Upper lobe of right lung (tissue), 1 donor: ENCODE measurements around the gene GSDME. TPM values are rescaled to one million over a fixed set of nuclear protein-coding genes. Genes with fewer than 3 reads are reported as not detected.

Source experiments
- ATAC-seq: fragments of 200-7000 bp; cut with Tn5 transposase; one replicate; pipeline ENCODE4 v1.9.1; 2020; ENCODE audit warnings: mild to moderate bottlenecking, moderate library complexity
- DNase-seq: peaks from one replicate; pipeline ENCODE4 v3.0.0-alpha.2; 2020
- H3K27ac ChIP-seq: fragments of 200-600 bp; one replicate; pipeline ENCODE4 v1.8.0; 2022
- H3K27me3 ChIP-seq: fragments of 200-600 bp; one replicate; pipeline ENCODE4 v1.8.0; 2022; ENCODE audit warnings: mild to moderate bottlenecking
- H3K36me3 ChIP-seq: fragments of 200-600 bp; one replicate; pipeline ENCODE4 v1.8.0; 2022
- H3K4me1 ChIP-seq: fragments of 200-600 bp; one replicate; pipeline ENCODE4 v1.8.0; 2022
- H3K4me3 ChIP-seq: fragments of 200-600 bp; one replicate; pipeline ENCODE4 v1.8.0; 2022; ENCODE audit warnings: mild to moderate bottlenecking
- H3K9me3 ChIP-seq: fragments of 200-600 bp; one replicate; pipeline ENCODE4 v1.8.0; 2022
- intact Hi-C: fragments of 100-400 bp; cut with DNase I; formaldehyde crosslinking; loops from one replicate; pipeline ENCODE4 v1.11.0; 2022
- total RNA-seq: library from RNA; stranded (reverse); fragmentation: NEBNext Ultra II Directional; extraction: Animal tissue kit (Norgen Biotek cat#: 25700); gene quantifications from one replicate; pipeline ENCODE4 v1.2.1, GENCODE V29; 2021
- TF ChIP-seq, protein P1 (sequence below): fragments of 200-600 bp; IDR thresholded peaks from one replicate; pipeline ENCODE4 v1.8.0; 2022; ENCODE audit warnings: antibody characterized with exemption
- donor health status: DM: no; HTN: yes; CAD: no; lungs with severe emphysema.

Gene GSDME
- total RNA-seq, 1 donor from 2014 or later: 13.4 TPM

DNA sequence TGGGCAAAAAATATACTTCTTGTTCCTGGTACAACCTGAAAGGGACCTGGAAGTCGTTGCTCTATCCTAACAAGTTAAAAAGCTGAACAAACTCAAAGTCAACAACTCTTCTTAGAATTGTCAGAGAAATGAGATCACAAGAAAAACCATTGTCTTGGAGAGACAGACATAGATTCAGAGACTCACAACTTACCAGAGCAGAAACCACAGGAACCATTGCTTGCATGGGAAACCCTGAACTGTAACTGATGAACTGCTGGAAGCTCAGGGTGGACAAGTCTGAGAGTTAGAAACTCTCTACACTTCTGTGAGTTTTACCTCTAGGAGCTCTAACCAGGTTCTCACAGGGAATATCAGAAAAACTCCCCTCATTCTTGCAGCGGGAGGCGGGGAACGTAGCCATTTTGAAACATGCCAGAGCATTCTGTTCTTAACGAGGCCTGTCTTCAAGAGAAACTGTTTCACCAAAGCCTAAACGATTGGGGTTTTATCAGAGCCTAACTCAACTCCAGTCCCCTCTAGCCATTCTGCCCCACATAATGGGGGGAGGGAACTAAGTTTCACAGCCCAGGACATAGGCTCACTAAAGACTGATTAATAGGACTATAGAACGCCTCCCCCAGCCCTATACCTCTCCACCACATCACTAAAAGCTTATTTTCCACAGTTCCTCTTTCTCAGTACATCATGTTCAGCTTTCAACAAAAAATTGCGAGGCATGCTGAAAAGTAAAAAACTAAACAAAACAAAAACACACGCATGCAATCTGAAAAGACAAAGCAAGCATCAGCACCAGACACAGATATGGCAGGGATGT lies 12.0 kb upstream of the GSDME start:
- H3K27ac ChIP-seq: no peak overlapping the region
- H3K36me3 ChIP-seq: no peaks in the 10 kb centered on the region
- intact Hi-C loops: no loop called here
- no peaks in the 10 kb centered on the region for H3K27me3 ChIP-seq
- H3K9me3 ChIP-seq: no peaks in the 10 kb centered on the region
- H3K4me1 ChIP-seq: no peaks in the 10 kb centered on the region
- TF ChIP-seq, protein P1, sequence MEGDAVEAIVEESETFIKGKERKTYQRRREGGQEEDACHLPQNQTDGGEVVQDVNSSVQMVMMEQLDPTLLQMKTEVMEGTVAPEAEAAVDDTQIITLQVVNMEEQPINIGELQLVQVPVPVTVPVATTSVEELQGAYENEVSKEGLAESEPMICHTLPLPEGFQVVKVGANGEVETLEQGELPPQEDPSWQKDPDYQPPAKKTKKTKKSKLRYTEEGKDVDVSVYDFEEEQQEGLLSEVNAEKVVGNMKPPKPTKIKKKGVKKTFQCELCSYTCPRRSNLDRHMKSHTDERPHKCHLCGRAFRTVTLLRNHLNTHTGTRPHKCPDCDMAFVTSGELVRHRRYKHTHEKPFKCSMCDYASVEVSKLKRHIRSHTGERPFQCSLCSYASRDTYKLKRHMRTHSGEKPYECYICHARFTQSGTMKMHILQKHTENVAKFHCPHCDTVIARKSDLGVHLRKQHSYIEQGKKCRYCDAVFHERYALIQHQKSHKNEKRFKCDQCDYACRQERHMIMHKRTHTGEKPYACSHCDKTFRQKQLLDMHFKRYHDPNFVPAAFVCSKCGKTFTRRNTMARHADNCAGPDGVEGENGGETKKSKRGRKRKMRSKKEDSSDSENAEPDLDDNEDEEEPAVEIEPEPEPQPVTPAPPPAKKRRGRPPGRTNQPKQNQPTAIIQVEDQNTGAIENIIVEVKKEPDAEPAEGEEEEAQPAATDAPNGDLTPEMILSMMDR: no peak
- DNase-seq (no peak), ATAC-seq (no peak)
- no peak overlapping the region for H3K4me3 ChIP-seq

DNA sequence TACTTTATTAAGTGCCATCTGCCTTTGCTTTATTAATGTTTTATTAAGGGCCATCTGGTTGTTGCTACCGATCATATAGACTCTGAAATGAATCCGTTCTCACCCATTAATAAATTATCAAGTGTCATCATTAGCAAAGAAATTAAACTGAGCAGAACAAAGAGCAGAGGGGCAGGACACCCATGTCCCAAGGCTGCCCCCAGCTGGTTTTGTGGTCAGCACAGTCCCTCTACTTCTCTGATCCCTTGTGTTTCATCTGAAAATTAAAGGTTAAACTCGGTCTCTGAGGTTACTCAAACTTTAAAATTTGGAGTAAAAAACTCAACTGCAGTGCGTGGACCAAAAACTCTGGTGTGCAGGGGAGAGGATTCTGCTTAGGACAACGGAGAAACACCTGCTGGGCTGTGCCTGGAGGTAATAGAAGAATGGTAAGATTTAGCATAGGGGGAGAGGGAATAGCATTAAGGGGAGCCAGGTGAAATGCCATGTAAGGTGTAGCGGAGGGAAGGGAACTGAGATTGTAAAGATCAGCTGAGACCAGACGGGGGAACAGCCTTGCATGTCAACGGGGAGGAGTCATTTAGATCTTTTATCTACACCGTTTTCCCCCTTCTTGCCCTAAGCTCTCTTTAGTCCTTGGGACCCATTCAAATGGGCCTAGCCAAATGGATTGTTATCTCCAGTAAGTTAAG lies 10.8 kb upstream of the GSDME start:
- DNase-seq: no peak
- Histone ChIP-seq H3K9me3 (no peaks in the 10 kb centered on the region), H3K4me1 (no peaks in the 10 kb centered on the region), H3K27me3 (no peaks in the 10 kb centered on the region), H3K36me3 (no peaks in the 10 kb centered on the region), H3K27ac (no peak overlapping the region), H3K4me3 (no peak overlapping the region)
- TF ChIP-seq, protein P1: no peak
- intact Hi-C loops: no loop called here
- ATAC-seq: no peak

DNA sequence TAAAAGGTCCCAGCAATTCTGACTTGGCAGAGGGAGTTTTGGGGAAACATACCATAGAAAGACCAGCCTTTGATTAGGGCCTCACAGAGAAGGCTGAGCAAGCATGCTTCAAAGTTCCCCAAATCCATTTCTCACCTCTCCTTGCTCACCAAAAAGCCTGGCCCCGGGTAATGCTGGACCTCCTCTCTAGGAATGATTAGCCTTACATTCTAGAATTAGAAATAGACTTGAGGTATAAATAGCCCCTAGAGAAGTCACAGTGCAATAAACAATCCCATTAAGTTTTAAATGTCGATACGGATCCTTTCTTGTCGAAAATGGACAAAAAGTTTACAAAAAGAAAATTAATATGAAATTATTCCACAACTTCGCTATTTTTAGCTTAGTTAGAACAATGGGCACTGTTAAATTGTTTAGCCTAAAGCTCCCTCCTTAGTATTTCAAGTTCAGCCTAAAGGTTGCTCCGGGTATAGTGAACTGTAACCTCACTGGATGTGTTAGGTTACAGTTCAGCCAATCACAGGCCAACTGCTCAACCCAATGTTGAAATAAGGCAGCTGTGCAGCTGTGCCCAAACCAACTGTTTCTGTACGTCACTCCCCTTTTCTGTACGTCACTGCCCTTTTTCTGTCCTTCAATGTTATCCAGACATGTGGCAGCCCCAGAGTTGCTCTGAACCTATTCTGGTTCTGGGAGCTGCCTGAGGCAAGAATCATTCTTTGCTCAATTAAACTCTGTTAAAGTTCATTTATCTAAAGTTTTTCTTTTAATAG lies 7.9 kb upstream of the GSDME start:
- Histone ChIP-seq H3K9me3 (no peaks in the 10 kb centered on the region), H3K4me1 (no peaks in the 10 kb centered on the region), H3K27ac (no peak overlapping the region), H3K36me3 (no peaks in the 10 kb centered on the region), H3K4me3 (no peak overlapping the region), H3K27me3 (peaks cover 2% of the 10 kb centered on the region)
- ATAC-seq (no peak), DNase-seq (no peak)
- intact Hi-C loops: no loop called here
- TF ChIP-seq, protein P1: no peak

DNA sequence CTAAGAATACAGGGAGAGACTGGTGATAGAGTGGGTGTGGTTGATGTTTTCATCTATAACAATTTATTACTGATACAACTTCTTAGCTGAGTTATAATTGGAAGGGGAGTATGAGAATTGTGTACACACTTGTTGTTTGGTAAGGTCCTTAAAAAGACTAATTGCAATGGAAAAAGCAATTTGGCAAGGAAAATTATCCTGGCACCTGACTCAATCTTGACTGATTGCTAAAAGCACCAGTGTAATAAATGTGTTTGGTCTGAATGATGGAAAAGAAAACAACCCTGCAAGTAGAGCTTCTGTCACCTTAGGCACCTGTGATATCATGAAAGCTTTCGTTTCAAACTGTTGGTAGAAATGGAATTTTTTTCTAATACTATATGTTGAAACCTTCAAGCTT lies 6.7 kb upstream of the GSDME start:
- no peaks in the 10 kb centered on the region for H3K36me3 ChIP-seq
- peaks cover 6% of the 10 kb centered on the region for H3K27me3 ChIP-seq
- H3K4me1 ChIP-seq: no peaks in the 10 kb centered on the region
- DNase-seq (no peak), ATAC-seq (no peak)
- intact Hi-C loops: no loop called here
- H3K4me3 ChIP-seq: no peak overlapping the region
- TF ChIP-seq, protein P1: no peak
- no peak overlapping the region for H3K27ac ChIP-seq
- no peaks in the 10 kb centered on the region for H3K9me3 ChIP-seq

DNA sequence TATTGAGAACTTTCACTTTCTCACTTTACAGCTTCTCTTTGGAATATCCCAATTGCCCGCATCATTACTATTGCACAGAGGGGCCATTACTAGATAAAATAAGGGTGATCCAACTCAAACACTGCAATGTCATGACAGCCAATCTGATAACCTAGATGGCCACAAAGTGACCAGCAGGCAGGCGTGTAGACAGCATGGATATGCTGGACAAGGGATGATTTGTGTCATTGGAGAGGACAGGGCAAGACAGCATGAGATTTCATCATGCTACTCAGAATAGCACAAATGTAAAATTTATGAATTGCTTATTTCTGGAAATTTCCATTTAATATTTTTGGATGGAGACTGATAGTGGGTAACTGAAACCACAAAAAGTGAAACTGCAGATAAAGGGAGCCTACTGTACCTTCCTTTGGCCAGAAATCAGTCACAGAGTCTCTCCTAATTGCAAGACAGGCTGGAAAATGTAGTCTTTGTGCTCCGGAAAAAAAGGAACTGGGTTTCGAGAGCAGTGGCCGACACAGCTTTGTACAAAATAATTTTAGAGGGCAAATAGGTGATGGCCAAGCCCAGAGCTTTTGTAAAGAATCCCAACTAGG lies 6.1 kb upstream of the GSDME start:
- no peak overlapping the region for H3K4me3 ChIP-seq
- intact Hi-C loops: no loop called here
- no peaks in the 10 kb centered on the region for H3K36me3 ChIP-seq
- TF ChIP-seq, protein P1: no peak
- H3K4me1 ChIP-seq: no peaks in the 10 kb centered on the region
- H3K9me3 ChIP-seq: no peaks in the 10 kb centered on the region
- ATAC-seq (no peak), DNase-seq (no peak)
- no peak overlapping the region for H3K27ac ChIP-seq
- peaks cover 6% of the 10 kb centered on the region for H3K27me3 ChIP-seq
